ENCODE results near the gene EME1. TPM values are rescaled to one million over a fixed set of nuclear protein-coding genes. Genes with fewer than 3 reads are reported as not detected.

The EME1 gene
- polyA plus RNA-seq, 1 of the 3 experiments (the other 2 are of a cell fraction): 16.9 TPM

DNA sequence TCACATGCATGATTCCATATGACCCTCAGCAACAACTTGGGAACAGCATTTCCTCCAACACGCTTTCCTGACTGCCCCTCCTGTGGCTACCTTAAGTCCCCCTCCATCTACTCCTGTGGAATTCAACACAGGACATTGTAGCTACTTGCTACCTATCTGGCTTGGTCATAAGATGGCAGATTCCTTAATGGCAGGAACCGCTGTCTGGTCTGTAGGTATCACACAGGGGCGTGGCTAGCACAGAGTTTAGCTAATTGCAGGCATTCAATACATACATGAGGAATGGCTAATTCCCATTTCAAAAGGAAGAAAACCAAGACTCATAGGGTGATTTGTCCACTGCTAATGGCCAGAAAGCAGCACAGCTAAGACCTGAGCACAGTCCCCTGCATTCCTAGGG lies 15.7 kb downstream of the EME1 start:
- Histone ChIP-seq H3K27me3 (ENCODE audit: insufficient read depth) (no peaks in the 10 kb centered on the region), H3F3A (replicated peaks; ENCODE audit: insufficient read depth) (peaks cover 22% of the 10 kb centered on the region), H3K4me2 (no peak overlapping the region), H2AFZ (ENCODE audit: low read depth) (no peak overlapping the region), H4K20me1 (ENCODE audit: insufficient read depth) (peaks cover 36% of the 10 kb centered on the region), H3K36me3 (replicated peaks in 1 of 2; ENCODE audit: control insufficient read depth in 1 of 2, insufficient read depth in 2 of 2, low read length in 1 of 2) (peaks cover 90 to 97% of the 10 kb centered on the region in 2 experiments), H3K9ac (no peak overlapping the region), H3K9me3 (no peaks in the 10 kb centered on the region), H3K79me2 (ENCODE audit: insufficient read depth) (peaks cover 49% of the 10 kb centered on the region), H3K4me3 (ENCODE audit: low read depth in 2 of 2, low read length in 1 of 2) (no peak overlapping the region), H3K4me1 (ENCODE audit: control insufficient read depth in 1 of 2, insufficient read depth in 2 of 2, low read depth in 1 of 2, low read length in 1 of 2) (no peaks in the 10 kb centered on the region), H3K9me2 (no peaks in the 10 kb centered on the region), H3K27ac (ENCODE audit: low read depth in 2 of 2, low read length in 1 of 2) (no peak overlapping the region)
- CTCF ChIA-PET: interaction anchor here (2.6 to 4.9 kb wide), 2 partner anchors 8 to 26 kb away, joined by 20 to 21 read pairs; partner anchors contain the start of gene LRRC59
- DNase-seq: no peak
- TF ChIP-seq MXI1 (IDR thresholded peaks at IDR 0.05; ENCODE audit: low read depth, low read length) (no peak), ELF1 (IDR thresholded peaks at IDR 0.05) (no peak)
- TF ChIP-seq, protein P1, sequence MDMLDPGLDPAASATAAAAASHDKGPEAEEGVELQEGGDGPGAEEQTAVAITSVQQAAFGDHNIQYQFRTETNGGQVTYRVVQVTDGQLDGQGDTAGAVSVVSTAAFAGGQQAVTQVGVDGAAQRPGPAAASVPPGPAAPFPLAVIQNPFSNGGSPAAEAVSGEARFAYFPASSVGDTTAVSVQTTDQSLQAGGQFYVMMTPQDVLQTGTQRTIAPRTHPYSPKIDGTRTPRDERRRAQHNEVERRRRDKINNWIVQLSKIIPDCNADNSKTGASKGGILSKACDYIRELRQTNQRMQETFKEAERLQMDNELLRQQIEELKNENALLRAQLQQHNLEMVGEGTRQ (IDR thresholded peaks at IDR 0.05; ENCODE audit: borderline replicate concordance, low read depth, low read length): no peak
- POLR2A ChIA-PET: interaction anchor here (0.7 to 2.0 kb wide), 2 partner anchors 9 kb away, joined by 3 to 7 read pairs; partner anchors contain the start of gene LRRC59
- 97% methylated on average over 3 of the region's 3 CpGs for WGBS (ENCODE audit: low lambda C conversion rate)

DNA sequence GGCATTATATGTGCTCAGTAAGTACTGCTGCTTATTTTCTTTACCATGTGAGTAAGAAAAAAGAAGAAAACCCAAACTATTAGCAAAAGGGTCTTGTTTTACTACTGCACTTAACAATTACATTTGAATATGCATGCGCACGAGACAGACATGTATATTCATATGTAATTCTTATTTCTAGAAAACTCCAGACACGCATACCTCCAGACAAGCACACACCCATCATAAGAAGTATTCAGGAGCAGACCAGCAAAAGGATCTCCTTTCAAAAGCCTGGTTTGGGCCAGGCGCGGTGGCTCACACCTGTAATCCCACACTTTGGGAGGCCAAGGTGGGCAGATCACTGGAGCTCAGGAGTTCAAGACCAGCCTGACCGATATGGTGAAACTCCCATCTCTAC lies 16.5 kb downstream of the EME1 start:
- H3K9ac ChIP-seq: no peak overlapping the region
- H3K9me3 ChIP-seq: no peaks in the 10 kb centered on the region
- no peaks in the 10 kb centered on the region for H3K9me2 ChIP-seq
- POLR2A ChIA-PET: interaction anchor here (0.6 to 2.0 kb wide), 3 partner anchors 8 to 86 kb away, joined by 3 to 7 read pairs (median 4); partner anchors contain the start of gene LRRC59
- no peaks in the 10 kb centered on the region; a peak in 1 of 4 replicates for H3K4me1 ChIP-seq (ENCODE audit: control insufficient read depth in 1 of 2, insufficient read depth in 2 of 2, low read depth in 1 of 2, low read length in 1 of 2)
- WGBS (ENCODE audit: low lambda C conversion rate): 97% methylated on average over 6 of the region's 6 CpGs
- no peak overlapping the region for H3K4me3 ChIP-seq (ENCODE audit: low read depth in 2 of 2, low read length in 1 of 2)
- CTCF ChIA-PET: interaction anchor here (2.6 to 4.9 kb wide), 2 partner anchors 7 to 27 kb away, joined by 20 to 21 read pairs; partner anchors contain the start of gene LRRC59
- peaks cover 20% of the 10 kb centered on the region for H3F3A ChIP-seq (replicated peaks; ENCODE audit: insufficient read depth)
- H3K79me2 ChIP-seq (ENCODE audit: insufficient read depth): peaks cover 57% of the 10 kb centered on the region
- H3K27me3 ChIP-seq (ENCODE audit: insufficient read depth): no peaks in the 10 kb centered on the region
- peaks cover 45% of the 10 kb centered on the region for H4K20me1 ChIP-seq (ENCODE audit: insufficient read depth)
- no peak for TF ChIP-seq TAF1 (IDR thresholded peaks at IDR 0.05; ENCODE audit: borderline replicate concordance, low read depth, low read length)
- no peak for TF ChIP-seq MXI1 (IDR thresholded peaks at IDR 0.05; ENCODE audit: low read depth, low read length)
- no peak for TF ChIP-seq MEF2A (IDR thresholded peaks at IDR 0.05; ENCODE audit: borderline replicate concordance, low read depth)
- no peak for TF ChIP-seq SIN3A (IDR thresholded peaks at IDR 0.05; ENCODE audit: borderline replicate concordance, low read depth, low read length)
- TF ChIP-seq, protein P2, sequence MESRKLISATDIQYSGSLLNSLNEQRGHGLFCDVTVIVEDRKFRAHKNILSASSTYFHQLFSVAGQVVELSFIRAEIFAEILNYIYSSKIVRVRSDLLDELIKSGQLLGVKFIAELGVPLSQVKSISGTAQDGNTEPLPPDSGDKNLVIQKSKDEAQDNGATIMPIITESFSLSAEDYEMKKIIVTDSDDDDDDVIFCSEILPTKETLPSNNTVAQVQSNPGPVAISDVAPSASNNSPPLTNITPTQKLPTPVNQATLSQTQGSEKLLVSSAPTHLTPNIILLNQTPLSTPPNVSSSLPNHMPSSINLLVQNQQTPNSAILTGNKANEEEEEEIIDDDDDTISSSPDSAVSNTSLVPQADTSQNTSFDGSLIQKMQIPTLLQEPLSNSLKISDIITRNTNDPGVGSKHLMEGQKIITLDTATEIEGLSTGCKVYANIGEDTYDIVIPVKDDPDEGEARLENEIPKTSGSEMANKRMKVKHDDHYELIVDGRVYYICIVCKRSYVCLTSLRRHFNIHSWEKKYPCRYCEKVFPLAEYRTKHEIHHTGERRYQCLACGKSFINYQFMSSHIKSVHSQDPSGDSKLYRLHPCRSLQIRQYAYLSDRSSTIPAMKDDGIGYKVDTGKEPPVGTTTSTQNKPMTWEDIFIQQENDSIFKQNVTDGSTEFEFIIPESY (IDR thresholded peaks at IDR 0.05; ENCODE audit: borderline replicate concordance, low read depth): no peak
- TF ChIP-seq, protein P3, sequence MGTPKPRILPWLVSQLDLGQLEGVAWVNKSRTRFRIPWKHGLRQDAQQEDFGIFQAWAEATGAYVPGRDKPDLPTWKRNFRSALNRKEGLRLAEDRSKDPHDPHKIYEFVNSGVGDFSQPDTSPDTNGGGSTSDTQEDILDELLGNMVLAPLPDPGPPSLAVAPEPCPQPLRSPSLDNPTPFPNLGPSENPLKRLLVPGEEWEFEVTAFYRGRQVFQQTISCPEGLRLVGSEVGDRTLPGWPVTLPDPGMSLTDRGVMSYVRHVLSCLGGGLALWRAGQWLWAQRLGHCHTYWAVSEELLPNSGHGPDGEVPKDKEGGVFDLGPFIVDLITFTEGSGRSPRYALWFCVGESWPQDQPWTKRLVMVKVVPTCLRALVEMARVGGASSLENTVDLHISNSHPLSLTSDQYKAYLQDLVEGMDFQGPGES (IDR thresholded peaks at IDR 0.05; ENCODE audit: low read depth, low read length): no peak
- no peak for TF ChIP-seq CHD2 (IDR thresholded peaks at IDR 0.05; ENCODE audit: low read length, partially characterized antibody)
- H3K27ac ChIP-seq (ENCODE audit: low read depth in 2 of 2, low read length in 1 of 2): no peak overlapping the region
- H3K36me3 ChIP-seq (replicated peaks in 1 of 2; ENCODE audit: control insufficient read depth in 1 of 2, insufficient read depth in 2 of 2, low read length in 1 of 2): peaks cover 93 to 97% of the 10 kb centered on the region in 2 experiments
- no peak overlapping the region for H2AFZ ChIP-seq (ENCODE audit: low read depth)
- DNase-seq: no peak
- H3K4me2 ChIP-seq: no peak overlapping the region
